ENCODE data around the gene CCDC17. TPM values are rescaled to one million over a fixed set of nuclear protein-coding genes. Genes with fewer than 3 reads are reported as not detected.

Gene CCDC17
- total and polyA plus RNA-seq, 2 donors from 2014 or later: 1.0 to 3.0 TPM

GRCh38 chr1:45583264-45583665 lies 40.6 kb downstream of the CCDC17 start:
- H3K27me3 ChIP-seq (ENCODE audit: control insufficient read depth, insufficient read depth, low read length): no peaks in the 10 kb centered on the region
- H3K27ac ChIP-seq (ENCODE audit: low read depth in 2 of 2, low read length in 2 of 2): peak overlapping the region; percentile 86 to 91
- no peaks in the 10 kb centered on the region for H3K9me3 ChIP-seq (ENCODE audit: control insufficient read depth in 2 of 3, insufficient read depth in 1 of 3, low read length in 3 of 3)
- TF ChIP-seq CTCF (IDR thresholded peaks at IDR 0.05; ENCODE audit: borderline replicate concordance, extremely low read depth, insufficient read depth): no peak
- peak; percentile 96 for FAIRE-seq
- peaks cover 0 to 6% (median 0%) of the 10 kb centered on the region in 3 donors for H3K4me1 ChIP-seq (ENCODE audit: control insufficient read depth in 2 of 3, insufficient read depth in 2 of 3, low read depth in 1 of 3, low read length in 3 of 3)
- intact Hi-C loops (cut with DNase I): no loop called here
- peak; percentile 96 to 99 (median 97) for DNase-seq
- peak overlapping the region; percentile 83 to 98 (median 88) for H3K9ac ChIP-seq (ENCODE audit: low read length in 3 of 3)
- H3K36me3 ChIP-seq (ENCODE audit: control insufficient read depth in 2 of 3, insufficient read depth in 3 of 3, low read length in 3 of 3): no peaks in the 10 kb centered on the region
- H3K4me3 ChIP-seq (ENCODE audit: low read length in 3 of 3): peak overlapping the region; percentile 94 to 99 (median 99)

GRCh38 chr1:45574105-45574626 lies 49.7 kb downstream of the CCDC17 start:
- H3K9me3 ChIP-seq (ENCODE audit: control insufficient read depth in 2 of 3, insufficient read depth in 1 of 3, low read length in 3 of 3): no peaks in the 10 kb centered on the region
- intact Hi-C loops (cut with DNase I): loop anchor here (5.0 kb wide), 1 partner anchor 217 kb away; no protein-coding TSS in a partner anchor
- no peaks in the 10 kb centered on the region for H3K4me1 ChIP-seq (ENCODE audit: control insufficient read depth in 2 of 3, insufficient read depth in 2 of 3, low read depth in 1 of 3, low read length in 3 of 3)
- no peak for DNase-seq
- TF ChIP-seq CTCF (IDR thresholded peaks at IDR 0.05; ENCODE audit: borderline replicate concordance, extremely low read depth, insufficient read depth): no peak
- H3K9ac ChIP-seq (ENCODE audit: low read length in 3 of 3): no peak overlapping the region
- H3K27ac ChIP-seq (ENCODE audit: low read depth in 2 of 2, low read length in 2 of 2): no peak overlapping the region
- peaks cover 0 to 9% (median 8%) of the 10 kb centered on the region in 3 donors for H3K36me3 ChIP-seq (ENCODE audit: control insufficient read depth in 2 of 3, insufficient read depth in 3 of 3, low read length in 3 of 3)
- H3K27me3 ChIP-seq (ENCODE audit: control insufficient read depth, insufficient read depth, low read length): no peaks in the 10 kb centered on the region
- no peak overlapping the region for H3K4me3 ChIP-seq (ENCODE audit: low read length in 3 of 3)
- FAIRE-seq: no peak

DNA sequence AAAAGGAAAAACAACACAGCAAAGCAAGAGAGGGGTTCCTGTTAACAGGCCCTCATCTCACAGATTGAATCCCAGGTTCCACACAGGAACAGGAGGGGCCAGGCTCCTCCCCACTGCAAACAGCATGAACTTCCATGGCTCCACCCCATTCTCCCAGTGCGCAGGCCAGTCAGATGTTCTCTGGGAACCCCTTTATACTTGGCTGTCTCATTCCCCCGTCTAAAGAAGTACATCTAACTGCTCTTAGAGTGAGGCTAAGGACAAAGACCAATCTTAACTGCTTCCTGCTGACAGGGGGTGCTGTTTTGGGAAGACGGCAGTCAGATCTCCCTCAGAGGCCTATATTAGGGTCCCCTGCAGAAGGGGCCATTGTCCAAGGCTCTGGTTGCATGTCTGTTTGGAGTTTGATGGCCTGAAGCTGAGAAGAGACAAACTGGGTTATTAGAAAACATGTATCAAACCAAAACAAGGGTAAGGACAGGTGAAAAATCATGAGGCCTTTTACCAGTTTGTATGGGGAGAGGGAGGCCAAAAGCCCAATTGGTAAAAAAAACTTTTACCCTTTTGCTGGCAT lies 50.5 kb downstream of the CCDC17 start:
- H3K9me3 ChIP-seq (ENCODE audit: control insufficient read depth in 2 of 3, insufficient read depth in 1 of 3, low read length in 3 of 3): no peaks in the 10 kb centered on the region
- no peaks in the 10 kb centered on the region for H3K4me1 ChIP-seq (ENCODE audit: control insufficient read depth in 2 of 3, insufficient read depth in 2 of 3, low read depth in 1 of 3, low read length in 3 of 3)
- H3K9ac ChIP-seq (ENCODE audit: low read length in 3 of 3): no peak overlapping the region
- no peak overlapping the region for H3K27ac ChIP-seq (ENCODE audit: low read depth in 2 of 2, low read length in 2 of 2)
- DNase-seq (no peak), FAIRE-seq (no peak)
- no peaks in the 10 kb centered on the region for H3K27me3 ChIP-seq (ENCODE audit: control insufficient read depth, insufficient read depth, low read length)
- no peak overlapping the region for H3K4me3 ChIP-seq (ENCODE audit: low read length in 3 of 3)
- intact Hi-C loops (cut with DNase I): loop anchor here (5.0 kb wide), 1 partner anchor 216 kb away; no protein-coding TSS in a partner anchor
- TF ChIP-seq CTCF (IDR thresholded peaks at IDR 0.05; ENCODE audit: borderline replicate concordance, extremely low read depth, insufficient read depth): no peak
- peaks cover 0 to 17% (median 17%) of the 10 kb centered on the region in 3 donors for H3K36me3 ChIP-seq (ENCODE audit: control insufficient read depth in 2 of 3, insufficient read depth in 3 of 3, low read length in 3 of 3)
